Measurements from ENCODE around the gene TEX101.

DNA sequence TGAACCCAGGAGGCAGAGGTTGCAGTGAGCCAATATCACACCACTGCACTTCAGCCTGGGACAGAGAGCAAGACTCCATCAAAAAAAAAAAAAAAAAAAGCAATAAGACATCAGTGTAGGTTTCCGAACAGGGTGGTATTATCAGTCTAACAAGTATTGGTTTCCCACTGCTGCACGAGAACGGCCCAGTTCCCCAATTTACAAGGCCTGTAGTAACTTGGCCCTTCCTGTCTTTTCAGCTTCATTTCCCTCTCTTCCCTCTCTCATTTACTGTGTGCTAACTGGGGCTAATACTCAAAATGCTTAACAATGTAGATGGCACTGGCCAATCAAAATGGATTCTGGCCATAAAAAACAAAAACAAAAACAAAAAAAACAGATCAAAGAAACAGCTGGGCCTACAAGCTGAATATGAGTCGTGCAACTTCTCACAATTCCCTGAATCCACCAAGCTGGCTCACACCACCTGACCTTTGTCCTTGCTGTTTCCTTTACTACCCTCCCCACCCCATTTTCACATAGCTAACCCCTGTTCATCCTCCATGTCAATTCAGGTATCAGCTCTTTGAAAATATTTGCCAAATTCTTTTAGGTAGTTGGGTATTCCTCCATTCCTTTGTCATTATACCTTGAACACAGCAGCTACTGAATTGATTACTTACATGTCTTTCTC lies 2.4 kb downstream of the TEX101 start:
- no peak for TF ChIP-seq CTCF (IDR thresholded peaks at IDR 0.05)
- TF ChIP-seq POLR2AphosphoS5 (IDR thresholded peaks at IDR 0.05), result no peak
- no peak for TF ChIP-seq EP300 (IDR thresholded peaks at IDR 0.05)
